Fibroblast of lung (primary cell): Measurements from ENCODE around the gene KRTAP5-2.

Experiments
- EZH2 ChIP-seq: IDR thresholded peaks from 2 replicates; pipeline ENCODE4 v1.5.1; 2012; ENCODE audit warnings: low read length, control low read depth, mild to moderate bottlenecking; ENCODE audit errors: missing control alignments
- TF ChIP-seq, protein P1 (sequence below), 2 donors: IDR thresholded peaks in 1 of 2; conservative IDR thresholded peaks in 1 of 2; 1 replicate in 1 of 2; 2 replicates in 1 of 2; pipeline ENCODE4 v1.5.1; 2011 to 2012; ENCODE audit warnings: low read length in 2 of 2, control low read depth in 1 of 2, inconsistent platforms in 1 of 2, low read depth in 1 of 2, mild to moderate bottlenecking in 1 of 2

DNA sequence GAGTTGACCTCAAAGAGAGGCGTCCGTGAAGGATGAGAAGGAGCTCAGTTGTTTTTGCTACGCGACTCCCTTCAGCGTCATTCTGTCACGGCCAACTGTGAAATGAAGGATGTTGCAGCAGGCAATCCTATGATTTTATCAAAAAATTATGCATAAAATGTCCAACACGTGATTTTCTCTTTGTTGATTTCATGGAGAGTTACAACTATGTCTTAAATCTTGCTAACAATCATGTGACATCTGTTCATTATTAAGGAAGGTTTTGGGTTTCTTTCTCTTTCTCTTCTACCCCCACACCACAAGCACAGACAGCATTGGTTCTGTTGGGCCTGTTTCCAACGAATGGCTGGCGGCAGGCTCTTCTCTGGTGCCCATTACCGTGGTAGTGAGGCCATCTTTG is 20.1 kb upstream of the KRTAP5-2 start:
- TF ChIP-seq, protein P1, sequence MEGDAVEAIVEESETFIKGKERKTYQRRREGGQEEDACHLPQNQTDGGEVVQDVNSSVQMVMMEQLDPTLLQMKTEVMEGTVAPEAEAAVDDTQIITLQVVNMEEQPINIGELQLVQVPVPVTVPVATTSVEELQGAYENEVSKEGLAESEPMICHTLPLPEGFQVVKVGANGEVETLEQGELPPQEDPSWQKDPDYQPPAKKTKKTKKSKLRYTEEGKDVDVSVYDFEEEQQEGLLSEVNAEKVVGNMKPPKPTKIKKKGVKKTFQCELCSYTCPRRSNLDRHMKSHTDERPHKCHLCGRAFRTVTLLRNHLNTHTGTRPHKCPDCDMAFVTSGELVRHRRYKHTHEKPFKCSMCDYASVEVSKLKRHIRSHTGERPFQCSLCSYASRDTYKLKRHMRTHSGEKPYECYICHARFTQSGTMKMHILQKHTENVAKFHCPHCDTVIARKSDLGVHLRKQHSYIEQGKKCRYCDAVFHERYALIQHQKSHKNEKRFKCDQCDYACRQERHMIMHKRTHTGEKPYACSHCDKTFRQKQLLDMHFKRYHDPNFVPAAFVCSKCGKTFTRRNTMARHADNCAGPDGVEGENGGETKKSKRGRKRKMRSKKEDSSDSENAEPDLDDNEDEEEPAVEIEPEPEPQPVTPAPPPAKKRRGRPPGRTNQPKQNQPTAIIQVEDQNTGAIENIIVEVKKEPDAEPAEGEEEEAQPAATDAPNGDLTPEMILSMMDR (conservative IDR thresholded peaks at IDR 0.05 in 1 of 2, IDR thresholded peaks at IDR 0.05 in 1 of 2; ENCODE audit: low read depth in 1 of 2, low read length in 2 of 2), result no peak
- TF ChIP-seq EZH2, result no peak
